ENCODE measurements around the gene ACAP3.

- TF ChIP-seq CTCF (IDR thresholded peaks at IDR 0.05) (no peak), POLR2A (IDR thresholded peaks at IDR 0.05) (no peak)
Observed at GRCh38 chr1:1253314-1253713, 54.4 kb downstream of the ACAP3 start.

Measured in sigmoid colon (tissue), 3 donors.